T-helper 2 cell treated with Interferon-gamma antibody and Interleukin-4, amounts not matched to agents 5 μg/mL and 100 μg/mL, for 36 hours (primary cell): Measurements from ENCODE around the gene TMEM140.

Experiments
- DNase-seq: peaks from one replicate; pipeline ENCODE4 v3.0.0; 2021; ENCODE audit warnings: low spot score
- H3K27ac Mint-ChIP-seq: one replicate; pipeline ENCODE4 v1.8.0; 2021; ENCODE audit warnings: mild to moderate bottlenecking, mixed read lengths
- H3K27me3 Mint-ChIP-seq: one replicate; pipeline ENCODE4 v1.8.0; 2021; ENCODE audit warnings: low read depth, mixed read lengths
- H3K36me3 Mint-ChIP-seq: one replicate; pipeline ENCODE4 v1.8.0; 2021; ENCODE audit warnings: low read depth, mixed read lengths
- H3K4me1 Mint-ChIP-seq: one replicate; pipeline ENCODE4 v1.8.0; 2021; ENCODE audit warnings: low read depth, mixed read lengths
- H3K4me3 Mint-ChIP-seq: one replicate; pipeline ENCODE4 v1.8.0; 2022; ENCODE audit warnings: mild to moderate bottlenecking, moderate library complexity, mixed read lengths
- H3K9me3 Mint-ChIP-seq: one replicate; pipeline ENCODE4 v1.8.0; 2021; ENCODE audit warnings: mixed read lengths

TMEM140 gene

DNA sequence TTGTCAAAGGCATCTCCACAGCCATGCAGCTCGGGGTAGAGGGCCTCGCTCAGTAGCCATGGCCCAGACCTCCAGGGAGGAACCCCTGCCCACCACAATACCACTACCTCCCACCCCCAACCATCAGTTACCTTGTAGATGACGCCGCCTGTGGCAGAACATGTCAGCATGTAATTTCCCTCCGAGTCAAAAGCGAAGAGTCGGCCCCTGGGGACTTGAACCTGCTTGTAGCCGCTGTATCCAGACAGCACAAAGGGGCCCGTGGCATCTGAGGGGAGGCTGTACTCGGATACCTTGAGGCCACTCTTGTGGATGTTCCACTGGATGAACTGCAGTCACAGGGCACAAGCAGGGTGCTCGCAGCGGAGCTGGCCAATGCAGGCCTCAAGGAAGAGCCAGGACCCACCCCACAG lies 39.0 kb downstream of the TMEM140 start:
- DNase-seq: no peak
- Mint-ChIP-seq H3K9me3 (peaks cover 7% of the 10 kb centered on the region), H3K4me3 (no peak overlapping the region), H3K27me3 (no peaks in the 10 kb centered on the region), H3K36me3 (peaks cover 51% of the 10 kb centered on the region), H3K4me1 (no peaks in the 10 kb centered on the region), H3K27ac (no peak overlapping the region)

DNA sequence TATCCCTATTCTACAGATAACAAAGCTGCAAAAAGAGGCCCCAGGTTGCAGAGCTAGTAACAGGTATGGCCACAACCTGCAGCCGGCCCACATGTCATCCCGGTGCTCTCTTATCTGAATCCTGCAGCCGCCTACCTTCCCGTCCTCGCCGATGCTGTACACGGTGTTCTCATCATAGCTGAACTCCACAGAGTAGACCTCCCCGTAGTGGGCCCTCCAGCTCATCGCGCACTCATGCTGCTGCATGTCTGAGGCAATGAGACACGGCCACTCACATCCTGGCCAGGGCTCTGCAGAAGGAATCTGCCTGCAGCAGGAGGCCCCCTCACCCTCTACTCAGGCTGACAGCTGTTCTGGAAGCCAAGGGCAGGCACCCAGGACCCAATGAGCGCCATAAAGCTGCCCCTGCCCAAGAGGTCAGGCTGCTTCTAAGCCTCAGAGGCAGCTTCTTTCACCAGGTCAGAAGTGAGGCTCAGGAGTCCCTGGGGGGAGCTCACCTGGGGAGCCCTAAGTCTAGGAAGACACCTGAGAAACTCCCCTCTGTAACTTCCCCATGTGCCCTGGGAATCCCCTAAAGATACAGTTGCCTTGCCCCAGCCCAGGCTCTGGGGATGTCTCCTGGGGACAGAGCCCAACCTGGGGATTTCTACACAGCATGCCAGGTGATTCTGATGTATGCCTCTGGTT lies 40.6 kb downstream of the TMEM140 start:
- H3K4me3 Mint-ChIP-seq: no peak overlapping the region
- H3K27ac Mint-ChIP-seq: no peak overlapping the region
- H3K36me3 Mint-ChIP-seq: peaks cover 50% of the 10 kb centered on the region
- H3K27me3 Mint-ChIP-seq: no peaks in the 10 kb centered on the region
- no peak for DNase-seq
- H3K4me1 Mint-ChIP-seq: no peaks in the 10 kb centered on the region
- H3K9me3 Mint-ChIP-seq: no peaks in the 10 kb centered on the region

DNA sequence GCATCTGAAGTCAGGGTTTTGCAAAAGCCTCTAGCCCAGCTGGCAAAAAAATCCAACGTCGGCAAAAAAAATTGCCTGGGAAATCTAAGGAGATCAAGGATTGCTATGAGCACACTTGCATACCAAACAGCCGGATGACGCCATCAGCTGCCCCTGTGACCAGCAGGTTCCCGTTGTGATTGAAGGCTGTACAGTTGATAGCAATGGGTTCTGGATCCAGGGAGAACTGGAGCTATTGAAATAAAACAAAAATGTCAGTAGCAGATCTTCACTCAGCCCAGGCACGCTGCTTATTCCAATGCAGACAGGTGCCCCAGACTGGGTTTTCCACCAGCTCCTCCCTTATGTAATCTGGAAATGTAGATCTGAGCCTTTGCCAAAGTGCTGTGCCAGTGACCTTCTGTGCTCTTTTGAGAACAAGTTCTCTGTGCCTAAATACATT lies 41.4 kb downstream of the TMEM140 start:
- no peaks in the 10 kb centered on the region for H3K4me1 Mint-ChIP-seq
- H3K27me3 Mint-ChIP-seq: no peaks in the 10 kb centered on the region
- peaks cover 47% of the 10 kb centered on the region for H3K36me3 Mint-ChIP-seq
- no peak for DNase-seq
- no peak overlapping the region for H3K4me3 Mint-ChIP-seq
- H3K27ac Mint-ChIP-seq: no peak overlapping the region
- no peaks in the 10 kb centered on the region for H3K9me3 Mint-ChIP-seq

DNA sequence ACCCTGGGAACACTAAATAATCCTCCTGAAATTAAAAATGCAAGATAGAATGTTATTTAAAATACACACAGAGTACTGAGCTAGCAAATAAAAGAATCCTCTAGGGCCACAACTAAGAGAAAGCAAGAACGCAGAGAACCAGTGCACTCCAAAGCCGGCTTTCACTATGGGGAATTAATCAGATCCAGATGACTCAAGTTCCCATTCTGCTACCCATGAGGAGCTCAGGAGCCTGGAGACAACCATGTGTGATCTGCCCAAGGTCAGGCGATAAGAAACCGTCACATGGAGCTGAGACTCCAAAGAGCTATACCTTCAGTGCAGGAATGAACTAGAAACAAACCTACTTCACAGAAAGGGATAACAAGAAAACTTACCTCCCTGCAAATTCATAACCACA lies 42.1 kb downstream of the TMEM140 start:
- Mint-ChIP-seq H3K27ac (no peak overlapping the region), H3K4me3 (no peak overlapping the region), H3K4me1 (no peaks in the 10 kb centered on the region), H3K36me3 (peaks cover 42% of the 10 kb centered on the region), H3K9me3 (no peaks in the 10 kb centered on the region), H3K27me3 (no peaks in the 10 kb centered on the region)
- no peak for DNase-seq

DNA sequence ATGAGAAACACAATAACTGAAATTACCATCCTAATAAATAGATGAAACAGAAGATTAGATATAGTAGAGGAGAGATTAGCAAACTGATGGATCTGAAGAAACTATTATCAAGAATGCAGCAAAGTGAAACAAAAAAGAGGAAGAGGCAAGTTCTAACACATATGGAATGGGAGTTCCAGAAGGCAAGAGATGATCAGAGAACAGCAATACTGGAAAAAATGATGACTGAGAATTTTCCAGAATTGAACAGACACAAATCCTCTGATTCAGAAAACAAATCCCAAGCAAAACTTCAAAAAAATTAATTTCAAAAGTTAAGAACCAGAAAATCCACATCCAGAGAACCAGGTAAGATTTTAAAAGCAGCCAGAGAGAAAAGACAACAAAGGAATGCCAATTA lies 42.8 kb downstream of the TMEM140 start:
- no peak for DNase-seq
- Mint-ChIP-seq H3K27ac (no peak overlapping the region), H3K9me3 (no peaks in the 10 kb centered on the region), H3K4me1 (no peaks in the 10 kb centered on the region), H3K27me3 (no peaks in the 10 kb centered on the region), H3K36me3 (peaks cover 41% of the 10 kb centered on the region), H3K4me3 (no peak overlapping the region)

DNA sequence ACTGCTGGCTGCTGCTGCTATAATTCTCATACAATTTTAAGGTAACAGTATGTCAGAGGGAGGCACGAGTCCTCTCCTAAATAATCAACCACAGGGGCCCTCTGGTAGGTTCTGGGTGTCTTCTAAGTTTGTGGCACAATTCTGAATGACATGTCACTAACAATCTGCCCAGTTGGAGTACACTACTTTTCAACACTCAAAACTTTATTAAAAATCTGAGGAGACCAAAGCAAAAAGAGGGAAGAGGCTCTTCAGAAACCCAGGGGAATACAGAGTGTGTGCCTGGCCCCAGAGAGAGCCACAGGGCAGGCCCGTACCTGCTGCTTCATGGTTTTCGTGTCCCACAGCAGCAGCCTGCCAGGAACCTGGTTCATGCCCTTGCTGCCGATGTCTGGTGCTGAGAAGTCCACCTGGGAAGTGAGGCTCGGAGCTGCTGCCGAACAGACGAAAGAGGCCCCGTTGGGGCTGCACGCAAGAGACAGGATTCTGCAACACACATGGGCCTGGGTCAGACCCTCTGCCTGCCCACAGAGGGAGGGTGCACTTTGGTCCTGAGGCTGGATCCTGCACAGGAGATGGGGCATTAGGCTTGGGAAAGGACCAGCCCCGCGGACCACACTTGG lies 45.2 kb downstream of the TMEM140 start:
- DNase-seq: no peak
- Mint-ChIP-seq H3K27me3 (no peaks in the 10 kb centered on the region), H3K36me3 (peaks cover 39% of the 10 kb centered on the region), H3K4me1 (no peaks in the 10 kb centered on the region), H3K27ac (no peak overlapping the region), H3K4me3 (no peak overlapping the region), H3K9me3 (no peaks in the 10 kb centered on the region)

DNA sequence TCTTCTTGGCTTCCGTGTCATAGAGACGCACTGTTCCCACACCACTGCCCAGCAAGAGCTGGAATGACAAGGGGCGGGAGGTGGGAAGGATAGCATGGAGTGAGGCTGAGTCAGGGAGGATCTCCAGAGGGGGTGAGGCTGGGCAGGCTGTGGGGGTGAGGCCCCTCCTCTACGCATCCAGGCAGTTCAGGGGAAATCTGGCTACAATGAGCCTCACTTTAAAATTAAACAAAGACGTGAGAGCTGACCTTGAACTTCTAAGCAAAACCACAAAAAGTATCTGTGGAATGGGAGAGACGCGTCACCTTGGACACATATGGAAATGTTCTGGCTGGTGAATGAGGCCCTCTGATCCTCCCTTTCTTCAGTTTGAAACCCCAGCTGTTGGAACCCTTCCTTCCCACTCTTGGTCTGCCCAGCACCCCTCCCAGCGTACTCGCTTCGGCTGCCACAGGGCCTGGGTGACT lies 45.8 kb downstream of the TMEM140 start:
- H3K27ac Mint-ChIP-seq: no peak overlapping the region
- no peak for DNase-seq
- H3K4me1 Mint-ChIP-seq: no peaks in the 10 kb centered on the region
- H3K27me3 Mint-ChIP-seq: no peaks in the 10 kb centered on the region
- H3K4me3 Mint-ChIP-seq: no peak overlapping the region
- H3K36me3 Mint-ChIP-seq: peaks cover 41% of the 10 kb centered on the region
- no peaks in the 10 kb centered on the region for H3K9me3 Mint-ChIP-seq

DNA sequence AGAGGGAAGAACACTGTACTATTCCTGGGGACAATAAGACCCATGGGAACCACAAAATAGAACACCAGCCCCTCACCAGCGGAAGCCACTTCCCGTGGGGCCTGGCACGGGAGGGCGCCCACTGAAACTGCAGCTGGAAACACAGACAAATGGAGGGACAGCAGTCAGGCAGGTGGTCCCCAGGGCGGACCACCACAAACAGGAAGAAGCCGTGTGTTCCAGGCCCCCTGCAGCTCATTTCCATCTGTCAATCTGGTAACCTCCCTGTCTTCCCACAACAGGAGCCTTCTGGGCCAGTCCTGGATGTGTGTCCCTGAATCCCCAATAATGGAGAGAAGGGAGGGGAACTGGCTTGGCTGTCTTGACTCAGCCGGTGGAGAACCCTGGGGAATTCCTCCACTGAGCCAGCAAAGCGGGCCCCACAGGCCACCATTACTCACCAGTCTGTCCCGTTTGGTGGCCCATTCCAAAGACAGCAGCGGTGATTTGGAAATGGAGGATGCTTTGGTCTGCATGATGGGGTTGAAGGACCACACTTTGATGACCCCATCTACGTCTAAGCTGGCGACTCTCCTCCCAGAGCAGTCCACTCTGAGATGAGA lies 46.7 kb downstream of the TMEM140 start:
- Mint-ChIP-seq H3K9me3 (no peaks in the 10 kb centered on the region), H3K27ac (no peak overlapping the region), H3K4me1 (no peaks in the 10 kb centered on the region), H3K4me3 (no peak overlapping the region), H3K27me3 (no peaks in the 10 kb centered on the region), H3K36me3 (peaks cover 39% of the 10 kb centered on the region)
- DNase-seq: no peak

DNA sequence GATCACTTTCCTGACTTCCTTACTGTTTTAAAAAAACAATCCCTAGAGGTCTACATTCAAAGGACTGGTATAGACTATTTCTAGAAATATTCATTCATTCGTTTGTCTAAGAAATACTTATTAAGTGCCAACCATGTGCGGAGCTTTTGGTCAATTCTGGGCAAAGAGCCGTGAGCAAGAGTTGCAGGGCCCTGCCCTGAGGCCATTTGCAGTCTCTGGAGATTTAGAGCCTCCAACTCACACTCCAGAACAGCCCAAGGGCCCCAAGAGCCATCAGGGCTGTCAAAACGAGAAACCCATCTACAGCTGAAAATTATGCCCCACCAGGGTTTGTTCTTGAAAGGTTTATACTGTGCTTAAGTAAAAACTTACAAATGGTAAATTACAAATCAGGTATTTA lies 47.3 kb downstream of the TMEM140 start:
- Mint-ChIP-seq H3K27ac (no peak overlapping the region), H3K9me3 (no peaks in the 10 kb centered on the region), H3K27me3 (no peaks in the 10 kb centered on the region), H3K4me1 (no peaks in the 10 kb centered on the region), H3K4me3 (no peak overlapping the region), H3K36me3 (peaks cover 39% of the 10 kb centered on the region)
- DNase-seq: no peak

DNA sequence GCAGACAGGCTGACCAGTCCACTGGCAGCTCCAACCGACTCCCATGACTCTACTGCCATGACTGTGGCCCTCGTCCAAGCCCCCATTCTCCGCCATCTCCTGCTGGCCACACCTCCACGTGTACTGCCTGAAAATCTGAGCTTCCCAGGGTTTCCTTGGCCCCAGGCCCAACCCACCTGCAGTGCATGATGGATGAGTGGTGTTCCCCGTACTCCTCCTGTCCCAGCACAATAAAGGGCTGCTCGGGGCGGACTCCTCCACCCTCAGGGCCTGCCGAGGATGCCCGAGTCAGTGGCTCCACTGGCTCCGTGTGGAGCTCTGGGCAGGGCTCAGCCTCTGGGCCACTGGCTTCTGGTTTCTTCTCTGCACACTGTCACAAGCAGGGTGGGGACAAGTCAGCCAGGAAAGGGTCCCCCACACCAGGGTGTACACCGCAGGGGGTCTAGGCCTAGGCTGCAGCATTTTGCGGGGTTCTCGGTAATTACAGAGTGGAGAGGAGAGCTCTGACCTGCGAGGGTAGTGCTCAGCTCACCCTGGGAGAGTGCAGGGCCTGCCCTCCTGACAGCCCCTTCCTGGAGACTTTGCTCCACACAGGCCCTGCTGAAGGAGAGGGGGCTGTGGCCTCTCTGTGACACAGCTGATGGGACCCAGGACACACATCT lies 48.2 kb downstream of the TMEM140 start:
- H3K27ac Mint-ChIP-seq: no peak overlapping the region

DNA sequence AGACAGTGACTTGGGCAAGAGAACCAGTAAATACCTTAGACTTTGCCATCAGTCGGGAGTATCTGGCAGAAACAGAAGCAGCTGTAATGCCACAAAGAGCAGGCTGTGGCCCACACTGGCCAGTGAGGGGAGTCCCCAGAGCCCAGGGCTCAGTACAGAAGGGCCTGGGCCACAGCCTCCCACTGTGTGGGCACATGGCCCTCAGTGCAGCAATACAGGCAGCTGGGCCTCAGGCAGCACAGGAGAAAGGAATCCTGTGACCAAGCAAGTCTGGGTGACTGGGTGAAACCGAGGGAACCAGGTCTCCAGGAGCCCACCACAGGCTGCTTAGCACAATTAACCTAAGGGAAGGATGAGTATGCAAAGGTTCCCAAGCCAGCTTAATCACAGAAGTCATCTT lies 49.5 kb downstream of the TMEM140 start:
- no peak for DNase-seq
- Mint-ChIP-seq H3K4me3 (no peak overlapping the region), H3K27ac (no peak overlapping the region), H3K9me3 (no peaks in the 10 kb centered on the region), H3K27me3 (no peaks in the 10 kb centered on the region), H3K4me1 (peaks cover 1% of the 10 kb centered on the region), H3K36me3 (peaks cover 40% of the 10 kb centered on the region)

More for the DNA sequence above, 48.2 kb downstream of the TMEM140 start:
- H3K36me3 Mint-ChIP-seq: peaks cover 39% of the 10 kb centered on the region
- no peak for DNase-seq
- H3K9me3 Mint-ChIP-seq: no peaks in the 10 kb centered on the region
- H3K27me3 Mint-ChIP-seq: no peaks in the 10 kb centered on the region
- H3K4me1 Mint-ChIP-seq: no peaks in the 10 kb centered on the region
- no peak overlapping the region for H3K4me3 Mint-ChIP-seq

DNA sequence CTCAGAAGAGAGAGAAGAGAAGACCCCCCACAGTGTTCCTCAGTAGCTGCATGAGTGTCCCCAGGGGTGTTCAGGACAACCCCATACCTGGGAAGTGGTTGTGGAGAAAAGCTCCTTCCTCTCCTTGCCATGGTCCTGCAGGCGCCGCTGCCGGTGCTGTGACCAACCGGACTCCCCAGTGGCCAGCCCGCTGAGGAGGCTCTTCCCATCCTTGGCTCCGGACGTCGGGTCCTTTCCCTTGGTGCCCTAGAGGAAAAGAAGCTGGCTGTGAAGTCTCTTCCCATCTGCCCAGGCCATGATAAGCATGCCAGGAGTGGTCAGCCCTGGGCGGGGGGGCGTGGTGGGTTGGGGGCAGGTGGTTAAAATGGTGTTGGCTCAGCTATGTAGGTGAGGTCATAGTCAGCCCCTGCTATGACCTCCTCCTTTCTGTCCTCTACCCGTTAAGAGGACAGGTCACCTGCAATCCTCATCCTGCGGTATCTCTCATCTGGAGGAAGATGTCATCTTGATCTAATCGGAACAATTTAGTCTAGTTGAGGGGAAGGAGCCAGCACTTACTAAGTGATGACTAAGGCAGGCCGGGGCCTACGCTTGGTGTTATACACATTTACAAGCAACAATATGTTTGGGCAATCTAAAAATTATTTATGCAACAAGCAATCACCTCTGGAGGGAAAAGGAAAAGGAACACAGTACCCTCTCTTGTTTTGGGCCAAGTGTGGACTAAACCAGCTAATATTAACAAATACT lies 50.2 kb downstream of the TMEM140 start:
- no peaks in the 10 kb centered on the region for H3K27me3 Mint-ChIP-seq
- H3K36me3 Mint-ChIP-seq: peaks cover 37% of the 10 kb centered on the region
- DNase-seq: no peak
- no peaks in the 10 kb centered on the region for H3K9me3 Mint-ChIP-seq
- H3K4me1 Mint-ChIP-seq: peaks cover 4% of the 10 kb centered on the region
- H3K4me3 Mint-ChIP-seq: no peak overlapping the region
- H3K27ac Mint-ChIP-seq: no peak overlapping the region

DNA sequence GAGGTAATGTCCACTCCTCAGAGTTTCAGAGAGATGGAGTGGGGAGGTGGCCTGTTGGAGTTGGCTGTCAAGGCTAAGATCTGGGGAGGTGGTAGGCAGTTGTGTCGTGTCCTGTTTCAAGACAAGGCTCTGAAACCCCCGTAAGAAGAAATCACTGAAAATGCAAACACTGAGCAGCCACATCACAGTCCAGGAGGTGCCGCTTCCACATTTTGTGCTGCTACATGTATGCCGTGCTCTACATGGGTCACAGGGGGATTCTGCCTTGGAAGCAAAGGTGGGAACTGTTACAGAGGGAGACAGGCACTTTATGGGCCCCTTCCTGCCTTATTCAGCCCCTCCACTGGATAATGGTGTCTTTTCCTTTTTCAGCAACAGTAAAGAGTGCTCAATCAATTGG lies 51.6 kb downstream of the TMEM140 start:
- H3K4me3 Mint-ChIP-seq: no peak overlapping the region
- no peak overlapping the region for H3K27ac Mint-ChIP-seq
- no peaks in the 10 kb centered on the region for H3K27me3 Mint-ChIP-seq
- H3K9me3 Mint-ChIP-seq: no peaks in the 10 kb centered on the region
- no peak for DNase-seq
- peaks cover 36% of the 10 kb centered on the region for H3K36me3 Mint-ChIP-seq
- H3K4me1 Mint-ChIP-seq: peaks cover 10% of the 10 kb centered on the region
